ENCODE results near the gene PRSS37. TPM values are rescaled to one million over a fixed set of nuclear protein-coding genes. Genes with fewer than 3 reads are reported as not detected.
"Not testable (repeated sequence)": the region's sequence is repeated elsewhere in the genome, so short reads cannot be mapped to it uniquely, and the experiment has no call there.

The PRSS37 gene
- total and polyA plus RNA-seq, 9 donors = not detected

- Histone ChIP-seq H3K27ac (no peak overlapping the region), H3K9me3 (peaks cover 0 to 7% of the 10 kb centered on the region in 2 donors), H3K4me3 (no peak overlapping the region), H3K27me3 (no peaks in the 10 kb centered on the region), H3K4me1 (ENCODE audit: insufficient read depth) (no peaks in the 10 kb centered on the region), H3K36me3 (no peaks in the 10 kb centered on the region)
- DNase-seq = no peak
- TF ChIP-seq EP300 (IDR thresholded peaks at IDR 0.05) = no peak
- no peak for TF ChIP-seq POLR2A (IDR thresholded peaks at IDR 0.05)
- TF ChIP-seq CTCF (IDR thresholded peaks at IDR 0.05) = no peak
- WGBS, 3 donors = 37 to 41% (median 39%) methylated on average over 1 of the region's 1 CpG
- intact Hi-C loops (cut with DNase I) = no loop called here
Observed at GRCh38 chr7:141842904-141843303, 1.6 kb upstream of the PRSS37 start.

GRCh38 chr7:141840708-141841107 is 577 bp downstream of the PRSS37 start:
- peaks cover 2% of the 10 kb centered on the region for H3K4me1 ChIP-seq (ENCODE audit: insufficient read depth)
- H3K27ac ChIP-seq = no peak overlapping the region
- 92 to 96% (median 96%) methylated on average over 5 of the region's 5 CpGs for WGBS, 3 donors
- no peaks in the 10 kb centered on the region for H3K36me3 ChIP-seq
- no peak for DNase-seq
- H3K9me3 ChIP-seq = no peaks in the 10 kb centered on the region
- no peak overlapping the region for H3K4me3 ChIP-seq
- intact Hi-C loops (cut with DNase I) = no loop called here
- TF ChIP-seq EP300 (IDR thresholded peaks at IDR 0.05) (no peak), POLR2A (IDR thresholded peaks at IDR 0.05) (no peak), CTCF (IDR thresholded peaks at IDR 0.05) (no peak)
- H3K27me3 ChIP-seq = no peaks in the 10 kb centered on the region

- peaks cover 2% of the 10 kb centered on the region for H3K4me1 ChIP-seq (ENCODE audit: insufficient read depth)
- TF ChIP-seq CTCF (IDR thresholded peaks at IDR 0.05) = no peak
- intact Hi-C loops (cut with DNase I) = no loop called here
- H3K36me3 ChIP-seq = no peaks in the 10 kb centered on the region
- DNase-seq = no peak
- H3K4me3 ChIP-seq = no peak overlapping the region
- no peaks in the 10 kb centered on the region for H3K27me3 ChIP-seq
- H3K27ac ChIP-seq = no peak overlapping the region
- no peaks in the 10 kb centered on the region for H3K9me3 ChIP-seq
- 61 to 75% (median 65%) methylated on average over 4 of the region's 4 CpGs for WGBS, 3 donors
Observed at GRCh38 chr7:141839256-141839655, 2.0 kb downstream of the PRSS37 start.

GRCh38 chr7:141838581-141838980 is 2.7 kb downstream of the PRSS37 start:
- DNase-seq = no peak
- Histone ChIP-seq H3K4me3 (no peak overlapping the region), H3K4me1 (ENCODE audit: insufficient read depth) (peaks cover 2% of the 10 kb centered on the region), H3K27me3 (no peaks in the 10 kb centered on the region), H3K36me3 (no peaks in the 10 kb centered on the region), H3K9me3 (no peaks in the 10 kb centered on the region), H3K27ac (no peak overlapping the region)
- 93 to 100% (median 98%) methylated on average over 1 of the region's 1 CpG for WGBS, 3 donors
- TF ChIP-seq EP300 (IDR thresholded peaks at IDR 0.05) (no peak), CTCF (IDR thresholded peaks at IDR 0.05) (no peak)
- intact Hi-C loops (cut with DNase I) = no loop called here

- Histone ChIP-seq H3K27ac (no peak overlapping the region), H3K4me1 (ENCODE audit: insufficient read depth) (peaks cover 2% of the 10 kb centered on the region), H3K36me3 (no peaks in the 10 kb centered on the region), H3K4me3 (no peak overlapping the region), H3K9me3 (no peaks in the 10 kb centered on the region), H3K27me3 (no peaks in the 10 kb centered on the region)
- no peak for DNase-seq
- no peak for TF ChIP-seq CTCF (IDR thresholded peaks at IDR 0.05)
- no peak for TF ChIP-seq EP300 (IDR thresholded peaks at IDR 0.05)
- no peak for TF ChIP-seq POLR2A (IDR thresholded peaks at IDR 0.05)
- 91 to 96% (median 96%) methylated on average over 5 of the region's 5 CpGs for WGBS, 3 donors
- intact Hi-C loops (cut with DNase I) = no loop called here
Observed at GRCh38 chr7:141837683-141838082, 3.6 kb downstream of the PRSS37 start.

- DNase-seq; H3K4me3 ChIP-seq; H3K9me3 ChIP-seq; H3K36me3 ChIP-seq; H3K27ac ChIP-seq; intact Hi-C loops (cut with DNase I); H3K4me1 ChIP-seq (ENCODE audit: insufficient read depth); H3K27me3 ChIP-seq: not testable (repeated sequence)
Observed at GRCh38 chr7:141822432-141822831, 18.9 kb downstream of the PRSS37 start.

Measured in ovary (tissue), 9 donors.